Activated CD8-positive, alpha-beta memory T cell treated with anti-CD3 and anti-CD28 coated beads, Interleukin-2, amount 10 ng/mL, durations not matched to agents 7 days and 5 days (primary cell): ENCODE measurements around the gene ADARB2. TPM values are rescaled to one million over a fixed set of nuclear protein-coding genes. Genes with fewer than 3 reads are reported as not detected.

Experiments used
- ATAC-seq: fragments of 150-1000 bp; cut with Tn5 transposase; one replicate; pipeline ENCODE4 v1.10.0; 2021; ENCODE audit warnings: moderate library complexity
- CTCF ChIA-PET: fragments of 350-600 bp; sonication (Branson Sonifier 250); formaldehyde crosslinking; loops from one replicate; lab custom pipeline; 2021; ENCODE audit warnings: antibody characterized with exemption; lab: Charles Lee
- DNase-seq: peaks from one replicate; pipeline ENCODE4 v3.0.0-alpha.2; 2020
- H3K27ac Mint-ChIP-seq: one replicate; pipeline ENCODE4 v1.8.0; 2021; ENCODE audit warnings: mild to moderate bottlenecking, mixed read lengths
- H3K27me3 Mint-ChIP-seq: one replicate; pipeline ENCODE4 v1.8.0; 2021; ENCODE audit warnings: mixed read lengths
- H3K36me3 Mint-ChIP-seq: one replicate; pipeline ENCODE4 v1.8.0; 2021; ENCODE audit warnings: mild to moderate bottlenecking, mixed read lengths
- H3K4me1 Mint-ChIP-seq: one replicate; pipeline ENCODE4 v1.8.0; 2021; ENCODE audit warnings: mixed read lengths
- H3K4me3 Mint-ChIP-seq: one replicate; pipeline ENCODE4 v1.8.0; 2021; ENCODE audit warnings: mild to moderate bottlenecking, moderate library complexity, mixed read lengths
- H3K9me3 Mint-ChIP-seq: one replicate; pipeline ENCODE4 v1.8.0; 2022; ENCODE audit warnings: low read depth, mixed read lengths
- total RNA-seq, 2 experiments: library from RNA; stranded (reverse); gene quantifications; one replicate each; pipeline ENCODE4 v1.2.3, GENCODE V29; 2021

Gene ADARB2
- total RNA-seq, 2 experiments from 2014 or later: not detected

- Mint-ChIP-seq H3K4me3 (no peak overlapping the region), H3K27ac (no peak overlapping the region)
Measured at GRCh38 chr10:1151076-1152033, 586.0 kb downstream of the ADARB2 start.

GRCh38 chr10:1150638-1150955, 586.7 kb downstream of the ADARB2 start:
- H3K36me3 Mint-ChIP-seq: peaks cover 2% of the 10 kb centered on the region
- peak; percentile 29 for DNase-seq
- H3K9me3 Mint-ChIP-seq: peaks cover 9% of the 10 kb centered on the region
- no peak for ATAC-seq
- peaks cover 5% of the 10 kb centered on the region for H3K4me1 Mint-ChIP-seq
- CTCF ChIA-PET: no interaction called here
- H3K4me3 Mint-ChIP-seq: no peak overlapping the region
- H3K27me3 Mint-ChIP-seq: peaks cover 2% of the 10 kb centered on the region
- no peak overlapping the region for H3K27ac Mint-ChIP-seq

More at GRCh38 chr10:1151076-1152033, 586.0 kb downstream of the ADARB2 start:
- Mint-ChIP-seq H3K36me3 (peaks cover 2% of the 10 kb centered on the region), H3K27me3 (peaks cover 2% of the 10 kb centered on the region), H3K9me3 (peaks cover 7% of the 10 kb centered on the region), H3K4me1 (peaks cover 5% of the 10 kb centered on the region)
- CTCF ChIA-PET: interaction anchor here (0.5 to 0.6 kb wide), 2 partner anchors 23 to 269 kb away, joined by 3 read pairs; no protein-coding TSS in a partner anchor
- DNase-seq (peak; percentile 37), ATAC-seq (no peak)

- peaks cover 2% of the 10 kb centered on the region for H3K27me3 Mint-ChIP-seq
- H3K4me3 Mint-ChIP-seq: no peak overlapping the region
- peaks cover 5% of the 10 kb centered on the region for H3K4me1 Mint-ChIP-seq
- DNase-seq (peak; percentile 52), ATAC-seq (peak; percentile 76)
- H3K27ac Mint-ChIP-seq: no peak overlapping the region
- H3K9me3 Mint-ChIP-seq: peaks cover 9% of the 10 kb centered on the region
- peaks cover 2% of the 10 kb centered on the region for H3K36me3 Mint-ChIP-seq
- CTCF ChIA-PET: interaction anchor here (1.2 kb wide), 1 partner anchor 40 kb away, joined by 3 read pairs; no protein-coding TSS in a partner anchor
Measured at GRCh38 chr10:1149793-1150637, 587.3 kb downstream of the ADARB2 start.

GRCh38 chr10:1148855-1149605, 588.3 kb downstream of the ADARB2 start:
- Mint-ChIP-seq H3K27ac (no peak overlapping the region), H3K9me3 (peaks cover 9% of the 10 kb centered on the region), H3K4me3 (no peak overlapping the region), H3K36me3 (peaks cover 2% of the 10 kb centered on the region), H3K4me1 (peaks cover 5% of the 10 kb centered on the region), H3K27me3 (peaks cover 4% of the 10 kb centered on the region)
- peak; percentile 21 for DNase-seq
- ATAC-seq: no peak
- CTCF ChIA-PET: interaction anchor here (1.2 kb wide), 1 partner anchor 39 kb away, joined by 3 read pairs; no protein-coding TSS in a partner anchor

- Mint-ChIP-seq H3K27ac (no peak overlapping the region), H3K36me3 (peaks cover 2% of the 10 kb centered on the region), H3K9me3 (peaks cover 9% of the 10 kb centered on the region), H3K4me1 (peaks cover 5% of the 10 kb centered on the region), H3K4me3 (no peak overlapping the region), H3K27me3 (peaks cover 11% of the 10 kb centered on the region)
- DNase-seq (no peak), ATAC-seq (no peak)
- CTCF ChIA-PET: no interaction called here
Measured at GRCh38 chr10:1147810-1148209, 589.5 kb downstream of the ADARB2 start.

GRCh38 chr10:1142596-1142995, 594.7 kb downstream of the ADARB2 start:
- Mint-ChIP-seq H3K9me3 (peaks cover 12% of the 10 kb centered on the region), H3K4me3 (no peak overlapping the region), H3K4me1 (no peaks in the 10 kb centered on the region), H3K36me3 (peaks cover 4% of the 10 kb centered on the region), H3K27me3 (peaks cover 45% of the 10 kb centered on the region), H3K27ac (no peak overlapping the region)
- CTCF ChIA-PET: no interaction called here
- ATAC-seq (no peak), DNase-seq (peak; percentile 45)

GRCh38 chr10:1141701-1142100, 595.6 kb downstream of the ADARB2 start:
- H3K27me3 Mint-ChIP-seq: peaks cover 45% of the 10 kb centered on the region
- H3K4me1 Mint-ChIP-seq: no peaks in the 10 kb centered on the region
- DNase-seq (peak; percentile 26), ATAC-seq (no peak)
- CTCF ChIA-PET: no interaction called here
- H3K9me3 Mint-ChIP-seq: peaks cover 6% of the 10 kb centered on the region
- no peak overlapping the region for H3K4me3 Mint-ChIP-seq
- H3K36me3 Mint-ChIP-seq: peaks cover 3% of the 10 kb centered on the region
- H3K27ac Mint-ChIP-seq: no peak overlapping the region

- Mint-ChIP-seq H3K4me1 (no peaks in the 10 kb centered on the region), H3K27ac (no peak overlapping the region), H3K36me3 (peaks cover 2% of the 10 kb centered on the region), H3K4me3 (no peak overlapping the region), H3K9me3 (peaks cover 5% of the 10 kb centered on the region), H3K27me3 (peaks cover 45% of the 10 kb centered on the region)
- CTCF ChIA-PET: no interaction called here
- ATAC-seq: no peak
- DNase-seq: peak; percentile 16
Measured at GRCh38 chr10:1141261-1141660, 596.1 kb downstream of the ADARB2 start.

- H3K4me3 Mint-ChIP-seq: no peak overlapping the region
- peaks cover 3% of the 10 kb centered on the region for H3K9me3 Mint-ChIP-seq
- peaks cover 39% of the 10 kb centered on the region for H3K27me3 Mint-ChIP-seq
- H3K27ac Mint-ChIP-seq: no peak overlapping the region
- peaks cover 2% of the 10 kb centered on the region for H3K4me1 Mint-ChIP-seq
- DNase-seq: no peak
- CTCF ChIA-PET: no interaction called here
- no peak for ATAC-seq
- H3K36me3 Mint-ChIP-seq: peaks cover 2% of the 10 kb centered on the region
Measured at GRCh38 chr10:1138529-1138928, 598.8 kb downstream of the ADARB2 start.

- peaks cover 3% of the 10 kb centered on the region for H3K9me3 Mint-ChIP-seq
- H3K27ac Mint-ChIP-seq: no peak overlapping the region
- CTCF ChIA-PET: no interaction called here
- DNase-seq (no peak), ATAC-seq (no peak)
- peaks cover 10% of the 10 kb centered on the region for H3K4me1 Mint-ChIP-seq
- H3K4me3 Mint-ChIP-seq: no peak overlapping the region
- peaks cover 32% of the 10 kb centered on the region for H3K27me3 Mint-ChIP-seq
- peaks cover 2% of the 10 kb centered on the region for H3K36me3 Mint-ChIP-seq
Measured at GRCh38 chr10:1137499-1138163, 599.7 kb downstream of the ADARB2 start.

GRCh38 chr10:1136268-1136667, 601.1 kb downstream of the ADARB2 start:
- Mint-ChIP-seq H3K36me3 (peaks cover 7% of the 10 kb centered on the region), H3K27me3 (peaks cover 24% of the 10 kb centered on the region), H3K27ac (no peak overlapping the region), H3K4me1 (peaks cover 16% of the 10 kb centered on the region), H3K9me3 (peaks cover 3% of the 10 kb centered on the region), H3K4me3 (no peak overlapping the region)
- CTCF ChIA-PET: no interaction called here
- ATAC-seq (no peak), DNase-seq (no peak)

- no peak overlapping the region for H3K27ac Mint-ChIP-seq
- H3K9me3 Mint-ChIP-seq: peaks cover 3% of the 10 kb centered on the region
- H3K36me3 Mint-ChIP-seq: peaks cover 27% of the 10 kb centered on the region
- DNase-seq: no peak
- no peak overlapping the region for H3K4me3 Mint-ChIP-seq
- ATAC-seq: no peak
- H3K27me3 Mint-ChIP-seq: peaks cover 7% of the 10 kb centered on the region
- CTCF ChIA-PET: no interaction called here
- H3K4me1 Mint-ChIP-seq: peaks cover 16% of the 10 kb centered on the region
Measured at GRCh38 chr10:1134156-1134555, 603.2 kb downstream of the ADARB2 start.
